GM12878 (cell line): ENCODE results near the gene OLFM1. TPM values are rescaled to one million over a fixed set of nuclear protein-coding genes. Genes with fewer than 3 reads are reported as not detected.

Experiments used
- ATAC-seq: fragments of 200-7000 bp; cut with Tn5 transposase; 3 replicates; pipeline ENCODE4 v1.9.1; 2020; ENCODE audit warnings: mild to moderate bottlenecking, moderate library complexity
- BruUV-seq: library from RNA; stranded (reverse); fragments of 400-500 nt; replicated peaks from 2 replicates; lab custom pipeline; 2021; lab: Mats Ljungman, UMichigan
- CTCF ChIA-PET: fragments of 300-600 bp; sonication (Branson Sonifier 250); formaldehyde crosslinking; extraction: SDS; loops from one replicate; lab custom pipeline; 2021; ENCODE audit warnings: inconsistent platforms; lab: Yijun Ruan, JAX
- POLR2A ChIA-PET: fragments of 350-600 bp; formaldehyde crosslinking; extraction: SDS; loops from one replicate; lab custom pipeline; 2021; ENCODE audit warnings: inconsistent platforms; lab: Charles Lee
- RAD21 ChIA-PET: fragments of 300-600 bp; sonication (Branson Sonifier 250); formaldehyde crosslinking; loops from one replicate; lab custom pipeline; 2023; ENCODE audit warnings: antibody characterized with exemption; ENCODE audit not compliant: unreplicated experiment; lab: Charles Lee
- SMC1A ChIA-PET: fragments of 300-600 bp; sonication (Branson Sonifier 250); formaldehyde crosslinking; loops from one replicate; lab custom pipeline; 2023; ENCODE audit not compliant: unreplicated experiment, uncharacterized antibody; lab: Charles Lee
- DNase-seq: peaks from one replicate; pipeline ENCODE4 v3.0.0-alpha.2; 2011; ENCODE audit warnings: low read depth, low spot score
- FAIRE-seq: peaks from 3 replicates; lab custom pipeline; 2011; peaks lifted over from hg19 to GRCh38; lab: Jason Lieb, UNC
- H2AFZ ChIP-seq: 2 replicates; pipeline ENCODE4 v1.6.0; 2011; ENCODE audit warnings: low read depth, low read length, control low read depth; ENCODE audit not compliant: control insufficient read depth
- H3K27ac ChIP-seq: 2 replicates; pipeline ENCODE4 v1.5.1; 2011; ENCODE audit warnings: control low read depth; ENCODE audit not compliant: control insufficient read depth, insufficient read depth
- H3K27me3 ChIP-seq, 2 experiments: replicated peaks in 1 of 2; 2 replicates each; pipeline versions ENCODE4 v1.6.0 to v1.6.1; 2011; ENCODE audit warnings: low read length in 1 of 2; ENCODE audit not compliant: control insufficient read depth in 2 of 2, insufficient read depth in 2 of 2
- H3K36me3 ChIP-seq, 2 experiments: 2 replicates each; pipeline ENCODE4 v1.5.1; 2011; ENCODE audit warnings: low read length in 1 of 2; ENCODE audit not compliant: control insufficient read depth in 2 of 2, insufficient read depth in 2 of 2
- H3K4me1 ChIP-seq: 2 replicates; pipeline ENCODE4 v1.6.1; 2011; ENCODE audit warnings: mild to moderate bottlenecking, low read length, moderate library complexity, mixed read lengths; ENCODE audit not compliant: control insufficient read depth, insufficient read depth
- H3K4me2 ChIP-seq: 2 replicates; pipeline ENCODE4 v1.6.0; 2011; ENCODE audit warnings: control low read depth; ENCODE audit not compliant: control insufficient read depth, insufficient read depth
- H3K4me3 ChIP-seq: fragments of 200-600 bp; sonication (generic); 2 replicates; pipeline ENCODE4 v1.5.1; 2016
- H3K79me2 ChIP-seq: 2 replicates; pipeline ENCODE4 v1.6.0; 2011; ENCODE audit warnings: low read length; ENCODE audit not compliant: control insufficient read depth, insufficient read depth
- H3K9ac ChIP-seq: 2 replicates; pipeline ENCODE4 v1.8.0; 2011; ENCODE audit warnings: low read length, control low read depth, mixed read lengths; ENCODE audit not compliant: control insufficient read depth, insufficient read depth
- H3K9me3 ChIP-seq: replicated peaks from 3 replicates; pipeline ENCODE4 v1.5.1; 2011; ENCODE audit warnings: mild to moderate bottlenecking, low read length; ENCODE audit not compliant: control insufficient read depth, insufficient read depth
- H4K20me1 ChIP-seq: 2 replicates; pipeline ENCODE4 v1.6.0; 2011; ENCODE audit not compliant: control insufficient read depth, insufficient read depth
- EED ChIP-seq: sonication (generic); IDR thresholded peaks from 2 replicates; pipeline ENCODE4 v1.6.1; 2016; ENCODE audit warnings: antibody characterized with exemption, low read depth
- FOXM1 ChIP-seq: IDR thresholded peaks from 2 replicates; pipeline ENCODE4 v1.6.1; 2012; ENCODE audit warnings: low read depth, mild to moderate bottlenecking, inconsistent platforms, low read length, moderate library complexity
- NFYA ChIP-seq: IDR thresholded peaks from 2 replicates; pipeline ENCODE4 v1.6.1; 2011; ENCODE audit warnings: low read depth, mild to moderate bottlenecking, low read length, improper control_type of control experiment, borderline replicate concordance
- NR2C1 ChIP-seq: fragments of 450-650 bp; IDR thresholded peaks from 2 replicates; pipeline ENCODE4 v1.6.1; 2017; ENCODE audit warnings: antibody characterized with exemption, mild to moderate bottlenecking, moderate library complexity
- RAD51 ChIP-seq: fragments of 450-650 bp; IDR thresholded peaks from 2 replicates; pipeline ENCODE4 v1.6.1; 2016; ENCODE audit warnings: moderate library complexity, mild to moderate bottlenecking, inconsistent platforms
- RB1 ChIP-seq: fragments of 450-650 bp; formaldehyde crosslinking; IDR thresholded peaks from 2 replicates; pipeline ENCODE4 v1.6.1; 2017; ENCODE audit warnings: mild to moderate bottlenecking, borderline replicate concordance
- SMAD1 ChIP-seq: fragments of 450-650 bp; IDR thresholded peaks from 2 replicates; pipeline ENCODE4 v1.6.1; 2018; ENCODE audit warnings: mild to moderate bottlenecking, low read depth; ENCODE audit not compliant: partially characterized antibody
- SMARCA5 ChIP-seq: fragments of 450-650 bp; IDR thresholded peaks from 2 replicates; pipeline ENCODE4 v1.6.1; 2017; ENCODE audit warnings: mild to moderate bottlenecking
- SP1 ChIP-seq: IDR thresholded peaks from one replicate; pipeline ENCODE4 v1.6.1; 2011; ENCODE audit warnings: low read depth, low read length
- SREBF2 ChIP-seq: IDR thresholded peaks from 2 replicates; pipeline ENCODE4 v1.6.1; 2012; ENCODE audit warnings: mild to moderate bottlenecking, low read length
- STAT3 ChIP-seq: IDR thresholded peaks from 2 replicates; pipeline ENCODE4 v1.6.1; 2011; ENCODE audit warnings: low read depth, low read length, improper control_type of control experiment
- SUZ12 ChIP-seq: fragments of 200-600 bp; sonication (generic); IDR thresholded peaks from one replicate; pipeline ENCODE4 v1.6.1; 2018; ENCODE audit warnings: antibody characterized with exemption, mild to moderate bottlenecking; ENCODE audit not compliant: unreplicated experiment
- TARDBP ChIP-seq: IDR thresholded peaks from 2 replicates; pipeline ENCODE4 v1.6.1; 2016; ENCODE audit warnings: borderline replicate concordance
- TCF12 ChIP-seq: IDR thresholded peaks from 2 replicates; pipeline ENCODE4 v1.6.1; 2011; ENCODE audit warnings: low read depth, mild to moderate bottlenecking, low read length
- TCF3 ChIP-seq: IDR thresholded peaks from 2 replicates; pipeline ENCODE4 v1.6.1; 2012; ENCODE audit warnings: low read depth, mild to moderate bottlenecking, low read length, borderline replicate concordance; ENCODE audit not compliant: insufficient read depth
- ZZZ3 ChIP-seq: IDR thresholded peaks from 2 replicates; pipeline ENCODE4 v1.6.1; 2011; ENCODE audit warnings: low read depth; ENCODE audit not compliant: control insufficient read depth, insufficient read length
- WGBS: methylation state at CpG from one replicate; pipeline ENCODE4 v1.1.6; 2016; ENCODE audit warnings: low lambda C conversion rate; ENCODE audit not compliant: insufficient replicate concordance, insufficient coverage; ENCODE audit errors: missing lambda C conversion rate; 5-methylcytosine and 5-hydroxymethylcytosine counted together
- in situ Hi-C: fragments of 300-500 bp; cut with MboI; formaldehyde crosslinking; loops from 9 replicates; pipeline ENCODE4 v1.14.3; 2018; ENCODE audit warnings: mixed read lengths
- intact Hi-C: fragments of 100-400 bp; cut with micrococcal nuclease; formaldehyde crosslinking; loops from one replicate; pipeline ENCODE4 v1.14.2; 2022; ENCODE audit not compliant: unreplicated experiment
- polyA plus RNA-seq, 11 experiments: library from polyadenylated mRNA; depleted of rRNA in 4 of 11; unstranded in 6 of 11; stranded (reverse) in 5 of 11; fragments of >200 nt; fragmentation: Nextera tagmentation in 4 of 11; fragmentation: Illumina TruSeq in 1 of 11; extraction: Ambion mirVana in 4 of 11; extraction: Trizol in 1 of 11; gene quantifications; 1 replicate in 1 of 11; 2 replicates in 10 of 11; pipeline versions ENCODE4 v1.2.1 to v1.2.3, GENCODE V29; 2011 to 2016; ENCODE audit warnings: inconsistent platforms in 2 of 11, missing spikeins in 2 of 11, low read depth in 1 of 11
- total RNA-seq, 4 experiments: library from RNA; depleted of rRNA in 3 of 4; stranded (reverse); fragments of >200 nt in 3 of 4; fragmentation: Illumina TruSeq in 1 of 4; extraction: Trizol in 1 of 4; gene quantifications; 2 replicates each; pipeline versions ENCODE4 v1.2.1 to v1.2.3, GENCODE V29; 2013 to 2021
- TF ChIP-seq, protein P1 (sequence below): fragments of 450-650 bp; IDR thresholded peaks from 2 replicates; pipeline ENCODE4 v1.6.1; 2016; ENCODE audit warnings: mild to moderate bottlenecking, moderate library complexity, borderline replicate concordance

OLFM1 gene
- total and polyA plus RNA-seq, 10 of the 15 experiments (the other 5 are each of a cell fraction or from before 2014, with no cell fraction given): not detected

DNA sequence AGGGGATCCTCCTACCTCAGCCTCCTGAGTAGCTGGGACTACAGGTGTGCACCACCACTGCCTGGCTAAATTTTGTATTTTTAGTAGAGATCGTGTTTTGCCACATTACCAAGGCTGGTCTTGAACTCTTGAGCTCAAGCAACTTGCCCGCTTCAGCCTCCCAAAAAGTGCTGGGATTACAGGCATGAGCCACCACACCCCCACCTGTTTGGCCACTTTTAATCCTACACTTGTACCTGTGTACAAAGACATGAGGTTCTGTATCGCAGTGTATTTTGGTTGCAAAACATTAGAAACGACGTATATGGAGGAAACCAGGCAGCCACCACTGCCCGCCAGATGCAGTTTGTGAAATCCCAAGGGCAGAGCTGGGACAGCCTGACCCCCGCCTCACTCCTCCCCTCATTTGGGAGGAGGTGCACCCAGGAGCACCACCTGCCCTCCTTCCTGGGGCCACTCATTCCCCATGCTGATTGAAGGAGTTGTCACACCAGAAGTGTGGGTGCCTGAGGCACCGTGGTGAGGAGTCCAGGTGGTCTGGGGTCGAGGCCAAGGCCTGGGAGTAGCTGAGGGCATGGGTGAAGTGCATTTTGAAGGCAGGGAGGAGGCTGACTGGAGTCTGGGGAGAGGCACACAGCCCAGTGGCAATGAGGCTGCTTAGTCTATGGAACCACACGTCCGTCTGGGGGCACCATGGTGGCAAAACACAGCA lies 39.3 kb upstream of the OLFM1 start:
- in situ Hi-C loops: no loop called here
- 24% methylated on average over 11 of the region's 11 CpGs for WGBS

DNA sequence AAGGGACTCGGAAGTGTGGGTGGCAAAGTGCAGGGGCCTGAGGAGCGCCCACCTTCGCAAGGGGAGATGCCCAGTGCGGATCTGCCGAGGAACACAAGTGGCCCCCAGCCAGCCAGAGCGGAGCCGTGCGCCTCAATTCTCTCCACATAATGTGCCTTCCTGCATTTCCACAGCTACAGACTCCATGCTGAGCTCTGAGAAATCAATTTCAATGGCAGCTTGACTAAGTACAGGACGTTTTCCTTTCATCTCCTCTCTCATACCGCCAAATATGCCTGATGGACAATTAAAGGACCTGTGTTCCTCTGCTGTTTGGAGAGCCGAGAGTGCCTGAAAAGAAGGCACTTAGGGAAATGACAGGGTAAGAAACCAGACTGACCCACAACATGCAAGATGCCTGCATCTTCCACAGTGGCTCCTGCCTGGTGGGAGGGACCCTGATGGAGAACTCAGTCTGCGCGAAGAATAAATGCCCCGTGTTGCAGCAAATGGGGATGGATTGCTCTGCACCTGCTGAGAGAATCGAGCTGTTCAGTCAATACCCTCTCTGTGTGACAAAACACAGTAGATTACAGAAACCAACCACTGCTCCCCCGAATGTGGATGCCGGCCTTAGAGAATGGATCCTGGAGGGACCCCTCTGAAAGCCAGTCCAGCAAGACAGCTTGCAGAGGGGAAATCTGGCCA lies 38.6 kb upstream of the OLFM1 start:
- ATAC-seq (no peak), FAIRE-seq (no peak), DNase-seq (no peak)
- no TSS peak for BruUV-seq
- Histone ChIP-seq H3K4me2 (no peak overlapping the region), H3K9me3 (peaks cover 3% of the 10 kb centered on the region; the same call in 1 of the 3 replicates), H3K27me3 (no peaks in the 10 kb centered on the region; a peak in 2 of 4 replicates), H3K9ac (no peak overlapping the region), H3K36me3 (no peaks in the 10 kb centered on the region), H3K4me1 (peaks cover 5% of the 10 kb centered on the region), H3K4me3 (no peak overlapping the region), H3K79me2 (no peaks in the 10 kb centered on the region), H3K27ac (no peak overlapping the region), H4K20me1 (no peaks in the 10 kb centered on the region), H2AFZ (no peak overlapping the region)
- SMC1A ChIA-PET: interaction anchor here (0.6 to 1.1 kb wide), 2 partner anchors 10 to 1874 kb away, joined by 3 read pairs; no protein-coding TSS in a partner anchor
- CTCF ChIA-PET: no interaction called here
- RAD21 ChIA-PET: no interaction called here
- intact Hi-C loops: no loop called here
- WGBS: 24% methylated on average over 17 of the region's 17 CpGs
- in situ Hi-C loops: no loop called here
- TF ChIP-seq, protein P1, sequence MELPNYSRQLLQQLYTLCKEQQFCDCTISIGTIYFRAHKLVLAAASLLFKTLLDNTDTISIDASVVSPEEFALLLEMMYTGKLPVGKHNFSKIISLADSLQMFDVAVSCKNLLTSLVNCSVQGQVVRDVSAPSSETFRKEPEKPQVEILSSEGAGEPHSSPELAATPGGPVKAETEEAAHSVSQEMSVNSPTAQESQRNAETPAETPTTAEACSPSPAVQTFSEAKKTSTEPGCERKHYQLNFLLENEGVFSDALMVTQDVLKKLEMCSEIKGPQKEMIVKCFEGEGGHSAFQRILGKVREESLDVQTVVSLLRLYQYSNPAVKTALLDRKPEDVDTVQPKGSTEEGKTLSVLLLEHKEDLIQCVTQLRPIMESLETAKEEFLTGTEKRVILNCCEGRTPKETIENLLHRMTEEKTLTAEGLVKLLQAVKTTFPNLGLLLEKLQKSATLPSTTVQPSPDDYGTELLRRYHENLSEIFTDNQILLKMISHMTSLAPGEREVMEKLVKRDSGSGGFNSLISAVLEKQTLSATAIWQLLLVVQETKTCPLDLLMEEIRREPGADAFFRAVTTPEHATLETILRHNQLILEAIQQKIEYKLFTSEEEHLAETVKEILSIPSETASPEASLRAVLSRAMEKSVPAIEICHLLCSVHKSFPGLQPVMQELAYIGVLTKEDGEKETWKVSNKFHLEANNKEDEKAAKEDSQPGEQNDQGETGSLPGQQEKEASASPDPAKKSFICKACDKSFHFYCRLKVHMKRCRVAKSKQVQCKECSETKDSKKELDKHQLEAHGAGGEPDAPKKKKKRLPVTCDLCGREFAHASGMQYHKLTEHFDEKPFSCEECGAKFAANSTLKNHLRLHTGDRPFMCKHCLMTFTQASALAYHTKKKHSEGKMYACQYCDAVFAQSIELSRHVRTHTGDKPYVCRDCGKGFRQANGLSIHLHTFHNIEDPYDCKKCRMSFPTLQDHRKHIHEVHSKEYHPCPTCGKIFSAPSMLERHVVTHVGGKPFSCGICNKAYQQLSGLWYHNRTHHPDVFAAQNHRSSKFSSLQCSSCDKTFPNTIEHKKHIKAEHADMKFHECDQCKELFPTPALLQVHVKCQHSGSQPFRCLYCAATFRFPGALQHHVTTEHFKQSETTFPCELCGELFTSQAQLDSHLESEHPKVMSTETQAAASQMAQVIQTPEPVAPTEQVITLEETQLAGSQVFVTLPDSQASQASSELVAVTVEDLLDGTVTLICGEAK: no peak
- no peak for TF ChIP-seq ZZZ3
- TF ChIP-seq FOXM1: no peak
- no peak for TF ChIP-seq SUZ12
- TF ChIP-seq EED: no peak
- no peak for TF ChIP-seq RB1
- POLR2A ChIA-PET: no interaction called here

More for the DNA sequence above, 39.3 kb upstream of the OLFM1 start:
- intact Hi-C loops: no loop called here
- Histone ChIP-seq H3K36me3 (no peaks in the 10 kb centered on the region), H3K9ac (no peak overlapping the region), H2AFZ (no peak overlapping the region), H3K27me3 (no peaks in the 10 kb centered on the region; a peak in 2 of 4 replicates), H3K27ac (no peak overlapping the region), H3K9me3 (peaks cover 3% of the 10 kb centered on the region; the same call in 1 of the 3 replicates), H3K79me2 (no peaks in the 10 kb centered on the region)
- ATAC-seq: no peak
- SMC1A ChIA-PET: interaction anchor here (0.6 to 1.1 kb wide), 2 partner anchors 11 to 1873 kb away, joined by 3 read pairs; no protein-coding TSS in a partner anchor
- POLR2A ChIA-PET: no interaction called here
- no TSS peak for BruUV-seq
- TF ChIP-seq NR2C1 (no peak), TARDBP (no peak), STAT3 (no peak), SP1 (no peak), TCF3 (no peak), NFYA (no peak), SMARCA5 (no peak), TCF12 (no peak), SREBF2 (no peak), SMAD1 (no peak), RAD51 (no peak)
- TF ChIP-seq, all 136 proteins: peak for 0
- ChIA-PET CTCF (no interaction called here), RAD21 (no interaction called here)
- H3K4me2 ChIP-seq: no peak overlapping the region
- H4K20me1 ChIP-seq: no peaks in the 10 kb centered on the region
- DNase-seq (no peak), FAIRE-seq (no peak)
- H3K4me1 ChIP-seq: peaks cover 5% of the 10 kb centered on the region
- H3K4me3 ChIP-seq: no peak overlapping the region
